GM21786 (cell line): ENCODE measurements around the gene PRSS33.

Source experiments
- ATAC-seq: cut with Tn5 transposase; IDR thresholded peaks from one replicate; pipeline ENCODE4 v1.9.1; 2021; ENCODE audit not compliant: unreplicated experiment

Gene PRSS33

DNA sequence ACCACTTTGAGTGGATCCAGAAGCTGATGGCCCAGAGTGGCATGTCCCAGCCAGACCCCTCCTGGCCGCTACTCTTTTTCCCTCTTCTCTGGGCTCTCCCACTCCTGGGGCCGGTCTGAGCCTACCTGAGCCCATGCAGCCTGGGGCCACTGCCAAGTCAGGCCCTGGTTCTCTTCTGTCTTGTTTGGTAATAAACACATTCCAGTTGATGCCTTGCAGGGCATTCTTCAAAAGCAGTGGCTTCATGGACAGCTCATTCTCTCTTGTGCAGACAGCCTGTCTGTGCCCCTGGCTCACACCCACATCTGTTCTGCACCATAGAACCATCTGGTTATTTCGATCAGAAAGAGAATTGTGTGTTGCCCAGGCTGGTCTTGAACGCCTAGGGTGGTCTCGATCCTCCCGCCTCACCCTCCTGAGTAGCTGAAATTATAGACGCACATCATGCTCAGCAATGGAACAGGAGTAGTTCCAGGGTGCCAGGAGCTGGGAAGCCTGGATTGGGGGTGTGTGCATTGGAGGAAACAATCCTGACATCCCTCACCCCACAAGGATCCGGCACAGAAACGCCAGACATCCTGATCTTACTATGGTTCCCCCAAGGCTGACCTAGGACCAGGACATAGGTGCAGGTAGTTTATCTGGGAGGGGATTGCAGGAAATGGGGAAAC lies 34.3 kb upstream of the PRSS33 start:
- no peak for ATAC-seq

DNA sequence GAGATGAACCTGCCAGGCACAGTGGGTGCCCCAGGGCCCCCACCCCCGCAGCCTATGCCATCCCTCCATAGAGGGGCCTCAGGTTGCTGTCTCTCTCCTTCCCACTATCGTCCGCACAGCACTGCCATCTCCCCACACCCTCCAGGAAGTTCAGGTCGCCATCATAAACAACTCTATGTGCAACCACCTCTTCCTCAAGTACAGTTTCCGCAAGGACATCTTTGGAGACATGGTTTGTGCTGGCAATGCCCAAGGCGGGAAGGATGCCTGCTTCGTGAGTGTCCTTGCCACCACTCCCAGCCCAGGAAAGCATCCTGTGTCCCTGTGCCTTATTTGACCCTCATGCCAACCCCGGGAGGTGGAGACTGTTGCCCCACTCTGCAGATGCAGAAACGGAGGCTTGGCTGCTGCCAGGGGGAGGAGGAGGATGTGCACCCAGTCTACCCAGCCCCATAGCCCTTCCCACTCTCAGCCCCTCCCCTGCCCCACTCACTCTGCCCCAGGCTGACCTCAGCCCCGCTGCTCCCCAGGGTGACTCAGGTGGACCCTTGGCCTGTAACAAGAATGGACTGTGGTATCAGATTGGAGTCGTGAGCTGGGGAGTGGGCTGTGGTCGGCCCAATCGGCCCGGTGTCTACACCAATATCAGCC lies 33.6 kb upstream of the PRSS33 start:
- ATAC-seq = no peak

DNA sequence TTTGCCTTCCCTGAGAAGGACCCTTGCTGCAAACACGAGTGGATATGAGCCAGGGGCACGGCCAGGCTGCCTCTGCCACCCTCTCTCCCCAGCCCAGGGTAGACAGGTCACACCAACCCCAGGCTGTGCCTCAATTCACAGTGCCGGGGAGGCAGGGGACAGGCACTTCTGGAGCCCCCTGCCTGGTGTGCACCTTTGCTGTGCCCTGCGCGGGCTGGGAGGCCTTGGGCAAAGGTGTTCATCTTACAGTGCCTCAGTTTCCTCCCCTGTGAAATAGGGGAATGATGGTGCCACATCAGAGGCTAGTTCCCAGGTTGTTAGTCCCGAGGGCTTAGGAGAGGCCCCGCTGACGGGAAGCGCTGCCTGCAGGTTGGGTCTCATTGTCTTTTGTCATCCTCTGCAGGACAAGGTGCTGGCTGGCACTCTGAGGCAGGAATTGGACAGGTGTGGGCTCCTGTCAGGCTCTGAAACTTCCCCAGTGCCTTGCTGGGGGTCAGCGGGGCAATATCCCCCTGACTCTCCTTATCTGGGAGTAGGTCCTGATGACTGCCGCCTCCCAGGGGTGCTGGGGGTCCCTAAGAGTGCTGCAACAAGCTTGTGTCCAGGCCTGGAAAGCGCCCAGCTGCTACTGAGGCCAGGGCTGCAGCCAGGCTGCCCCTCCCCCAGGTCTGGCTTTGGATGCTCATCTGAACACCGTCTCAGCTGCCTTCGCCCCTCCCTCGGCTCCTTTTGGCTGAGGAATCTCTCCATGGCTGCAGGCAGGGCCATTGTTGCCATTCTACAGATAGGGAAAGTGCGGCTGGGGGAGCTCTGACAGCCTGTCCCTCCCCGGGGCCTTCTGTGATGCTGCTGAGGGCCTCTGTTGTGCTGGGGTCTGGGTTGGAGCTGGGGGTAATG lies 32.8 kb upstream of the PRSS33 start:
- ATAC-seq = no peak

DNA sequence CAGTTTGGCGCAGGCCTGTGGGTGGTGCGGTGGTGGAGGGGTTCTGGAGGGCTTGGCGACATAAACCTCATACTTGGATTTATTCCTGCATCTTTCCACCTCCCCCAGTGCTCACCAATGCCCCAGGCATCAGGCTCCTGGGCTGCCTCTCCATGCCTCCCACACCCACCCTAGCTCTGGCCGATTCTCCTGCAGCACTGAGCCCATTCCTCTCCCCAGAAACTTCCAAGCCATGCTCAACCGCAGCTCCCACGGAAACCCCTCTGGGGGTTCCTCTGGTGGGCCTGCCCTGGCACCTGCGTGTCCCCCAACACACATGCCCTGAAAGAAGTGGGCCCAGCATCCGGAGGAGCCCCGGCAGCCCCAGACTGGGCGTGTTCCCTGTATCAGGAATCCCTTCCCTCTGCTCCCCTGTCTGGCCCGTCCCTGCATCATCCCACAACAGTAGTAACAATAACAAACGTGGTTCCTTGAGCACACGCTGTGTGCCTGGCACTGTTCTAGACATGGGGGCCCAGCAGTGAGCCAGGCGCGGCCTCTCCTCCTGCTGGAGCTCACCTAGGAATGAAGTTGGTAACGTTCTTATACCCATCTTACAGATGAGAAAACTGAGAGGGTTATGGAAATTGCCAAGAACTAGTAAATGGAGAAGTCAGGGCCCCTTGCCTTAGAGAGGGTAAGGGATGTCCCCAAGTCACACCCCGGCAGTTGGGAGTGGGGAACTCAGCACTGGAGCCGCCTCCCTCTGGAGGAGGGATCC lies 32.0 kb upstream of the PRSS33 start:
- no peak for ATAC-seq

DNA sequence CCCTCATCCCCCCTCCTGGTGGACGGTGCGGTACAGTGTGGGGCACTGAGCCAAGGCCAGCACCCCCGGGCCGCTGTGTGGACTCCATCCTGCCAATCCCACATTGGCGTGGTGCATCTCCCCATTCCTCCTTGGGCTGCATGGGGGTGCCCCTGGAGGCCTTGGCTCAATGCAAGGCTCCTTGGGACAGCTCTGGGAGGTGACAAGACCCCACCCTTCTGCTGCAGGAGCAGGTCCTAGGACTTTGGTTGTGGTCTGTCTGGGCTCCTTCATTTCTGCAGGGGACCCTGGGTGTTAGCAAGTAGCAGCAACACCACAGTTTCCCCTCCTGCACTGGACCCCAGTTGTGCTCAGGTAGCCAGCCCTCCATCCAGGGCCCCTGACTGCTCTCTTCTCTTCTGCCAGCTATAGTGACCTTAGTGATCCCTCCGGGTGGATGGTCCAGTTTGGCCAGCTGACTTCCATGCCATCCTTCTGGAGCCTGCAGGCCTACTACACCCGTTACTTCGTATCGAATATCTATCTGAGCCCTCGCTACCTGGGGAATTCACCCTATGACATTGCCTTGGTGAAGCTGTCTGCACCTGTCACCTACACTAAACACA lies 31.0 kb upstream of the PRSS33 start:
- ATAC-seq = no peak

DNA sequence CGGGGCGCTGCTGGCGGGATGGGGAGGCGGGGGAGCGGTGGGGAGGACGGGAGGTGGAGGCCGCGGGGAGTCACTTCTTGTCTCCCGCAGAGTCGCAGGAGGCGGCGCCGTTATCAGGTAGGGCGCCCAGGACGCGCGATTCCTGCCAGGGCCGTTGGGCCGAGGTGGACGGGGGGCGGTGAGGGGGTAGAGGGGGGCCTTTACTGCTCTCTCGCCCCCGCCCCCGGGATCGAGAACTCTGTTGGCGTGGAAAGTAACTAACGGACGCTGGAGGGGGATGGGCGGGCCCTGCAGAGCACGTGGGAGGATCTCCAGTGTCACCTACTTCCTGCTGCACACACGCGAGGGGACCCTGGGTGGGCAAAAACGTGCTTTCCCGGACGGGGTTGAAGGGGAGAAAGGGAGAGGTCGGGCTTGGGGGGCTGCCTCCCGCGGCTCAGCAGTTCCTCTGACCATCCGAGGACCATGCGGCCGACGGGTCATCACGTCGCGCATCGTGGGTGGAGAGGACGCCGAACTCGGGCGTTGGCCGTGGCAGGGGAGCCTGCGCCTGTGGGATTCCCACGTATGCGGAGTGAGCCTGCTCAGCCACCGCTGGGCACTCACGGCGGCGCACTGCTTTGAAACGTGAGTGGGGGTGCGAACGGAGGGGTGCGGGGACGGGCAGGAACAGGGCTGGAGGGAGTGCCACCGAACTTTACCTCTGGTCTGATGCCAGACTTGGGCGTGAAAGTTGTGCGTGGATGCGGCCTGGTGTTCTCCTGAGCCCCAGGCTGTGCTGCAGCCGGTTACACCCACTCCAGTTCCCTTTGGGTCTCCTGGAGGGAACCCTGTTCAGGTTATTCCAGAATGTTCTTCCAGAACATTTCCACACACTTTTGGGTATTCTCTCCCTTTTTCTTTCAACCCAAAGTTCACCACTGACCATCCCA lies 30.2 kb upstream of the PRSS33 start:
- no peak for ATAC-seq

DNA sequence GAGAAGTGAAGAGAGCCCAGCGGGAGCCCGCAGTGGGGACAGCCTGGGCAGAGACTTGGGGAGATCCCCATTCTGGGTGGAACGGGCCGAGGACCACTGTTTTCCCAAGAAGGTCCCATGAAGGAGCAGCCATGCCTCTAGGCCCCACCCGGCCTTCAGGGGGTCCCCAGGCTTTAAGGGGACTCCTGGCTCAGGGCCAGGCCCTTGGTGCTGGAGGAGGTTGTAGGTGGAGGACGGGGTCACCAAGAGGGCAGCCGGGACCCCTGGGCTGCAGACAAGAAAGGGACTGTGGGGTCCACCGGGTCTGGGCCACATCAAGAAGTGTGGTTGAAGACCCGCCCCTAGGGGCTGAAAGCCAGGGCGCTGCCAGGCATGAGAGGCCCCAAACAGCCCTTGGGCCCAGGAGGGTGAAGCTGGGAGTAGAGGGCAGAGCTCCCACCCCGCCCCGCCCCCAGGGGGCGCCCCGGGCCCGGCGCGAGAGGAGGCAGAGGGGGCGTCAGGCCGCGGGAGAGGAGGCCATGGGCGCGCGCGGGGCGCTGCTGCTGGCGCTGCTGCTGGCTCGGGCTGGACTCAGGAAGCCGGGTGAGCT lies 29.5 kb upstream of the PRSS33 start, which contains the start of gene PRSS21:
TSS of gene PRSS21 (plus strand) at position 487 of the 589 bp plus-strand sequence. CDS start at position 519, 32 bp downstream.
- ATAC-seq = no peak

DNA sequence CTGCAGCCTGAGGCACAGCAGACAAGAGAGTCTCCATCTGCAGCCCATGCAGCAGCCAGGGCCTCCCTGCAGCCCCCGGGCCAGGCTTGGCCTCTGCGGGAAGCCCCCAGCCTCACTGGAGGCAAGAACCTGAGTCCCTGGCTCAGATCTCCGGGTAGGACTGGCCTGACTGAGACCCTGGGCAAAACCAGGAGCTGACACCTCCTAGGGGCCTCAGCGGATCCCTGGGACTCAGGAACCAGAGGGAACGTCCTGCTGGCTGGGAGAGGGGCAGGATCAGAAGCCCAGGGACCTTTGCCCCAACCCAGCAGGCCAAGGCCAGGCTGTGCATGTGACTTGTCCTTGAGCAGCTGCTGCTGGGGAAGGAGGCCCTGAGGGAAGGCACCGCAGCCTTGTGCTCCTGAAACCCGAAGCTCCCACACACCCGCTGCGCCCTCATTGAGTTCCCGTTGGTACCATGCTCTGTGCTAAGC lies 28.0 kb upstream of the PRSS33 start:
- no peak for ATAC-seq

DNA sequence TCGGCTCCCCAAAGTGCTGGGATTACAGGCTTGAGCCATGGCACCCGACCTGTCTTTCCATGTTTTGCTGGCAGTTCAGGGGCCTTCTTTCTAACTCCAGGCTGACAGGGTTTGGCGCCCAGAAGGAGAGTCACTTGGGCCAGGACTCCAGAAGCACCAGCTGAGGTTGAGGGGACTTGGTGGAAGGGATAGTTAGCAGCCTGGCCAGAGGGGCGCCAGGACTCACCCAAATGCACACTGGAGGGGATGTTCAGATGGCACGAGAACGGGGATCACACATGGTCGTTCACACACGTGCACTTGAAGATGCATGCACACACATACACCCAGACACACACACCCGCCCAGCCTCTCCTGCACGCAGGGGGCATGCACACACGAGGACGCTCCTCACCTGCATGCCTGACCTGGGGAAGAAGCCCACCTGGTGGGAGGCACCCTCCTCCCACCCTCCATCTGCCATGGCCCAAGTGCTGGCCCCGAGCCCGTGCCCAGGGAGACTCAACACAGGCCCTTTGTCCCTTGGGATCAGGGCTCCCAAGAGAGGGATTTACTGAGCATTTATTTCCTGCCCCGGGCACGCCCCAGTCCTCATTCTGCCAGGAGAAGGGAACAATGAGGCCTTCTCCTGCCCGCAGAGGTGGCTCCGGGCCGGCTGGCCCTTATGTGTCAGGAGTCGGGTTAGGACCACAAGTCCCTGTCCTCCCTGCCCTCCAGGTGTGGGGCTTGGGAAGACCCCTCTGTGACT lies 27.4 kb upstream of the PRSS33 start:
- no peak for ATAC-seq

DNA sequence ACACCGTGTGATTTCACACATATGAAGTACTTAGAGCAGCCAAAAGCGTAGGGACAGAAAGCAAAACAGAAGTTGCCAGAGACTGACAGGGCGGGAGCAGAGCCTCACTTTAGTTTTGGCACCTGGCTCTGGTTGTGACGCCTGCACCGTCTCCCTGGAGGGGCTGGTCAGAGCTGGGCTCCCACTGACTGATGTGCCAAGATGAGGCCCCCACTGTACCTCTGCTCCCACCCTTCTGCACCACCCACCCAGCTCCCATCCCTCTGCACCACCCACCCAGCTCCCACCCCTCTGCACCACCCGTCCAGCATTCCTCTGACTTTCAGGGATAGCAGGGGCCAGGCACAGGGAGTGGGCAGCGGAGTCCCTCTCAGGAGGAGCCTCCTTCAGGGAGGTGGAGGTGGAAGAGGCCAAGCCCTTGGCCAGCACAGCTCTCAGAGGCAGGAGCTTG lies 26.4 kb upstream of the PRSS33 start:
- no peak for ATAC-seq

DNA sequence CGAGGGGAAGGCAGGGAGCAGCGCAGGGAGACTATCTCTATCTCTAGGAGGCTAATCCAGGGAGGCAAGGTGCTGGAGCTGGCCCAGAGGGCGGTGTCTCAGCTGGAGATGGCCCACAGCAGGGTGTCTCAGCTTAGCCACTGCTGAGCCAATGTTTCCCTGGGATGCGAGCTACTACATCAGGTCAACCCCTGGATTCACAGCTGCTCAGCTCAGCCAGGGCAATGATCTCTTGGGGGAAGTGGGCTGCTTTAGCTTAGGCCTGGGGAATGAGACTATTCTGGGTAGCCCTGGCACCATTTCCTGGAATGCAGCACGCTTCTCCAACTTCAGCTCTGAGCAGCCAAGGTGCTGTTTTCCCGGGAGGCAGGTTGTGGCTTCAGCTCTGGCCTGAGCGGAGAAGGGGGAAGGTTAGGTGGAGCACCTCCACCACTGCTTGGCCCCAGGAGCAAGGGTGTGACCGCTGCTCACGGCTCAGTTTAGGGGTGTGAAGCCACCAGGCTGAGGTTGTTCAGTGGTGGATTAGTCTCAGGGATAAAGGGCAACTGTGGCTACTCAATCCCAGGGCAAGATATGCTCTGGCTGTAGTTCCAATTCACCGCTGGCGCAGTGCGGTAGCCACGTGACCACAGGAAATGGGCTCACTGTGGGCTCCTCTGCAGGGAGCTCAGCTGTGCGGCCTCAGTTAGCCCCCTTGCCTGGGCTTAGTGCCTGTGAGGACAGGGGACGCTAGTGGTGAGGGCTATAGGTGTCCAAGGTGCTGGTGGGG lies 24.5 kb upstream of the PRSS33 start:
- ATAC-seq = no peak

DNA sequence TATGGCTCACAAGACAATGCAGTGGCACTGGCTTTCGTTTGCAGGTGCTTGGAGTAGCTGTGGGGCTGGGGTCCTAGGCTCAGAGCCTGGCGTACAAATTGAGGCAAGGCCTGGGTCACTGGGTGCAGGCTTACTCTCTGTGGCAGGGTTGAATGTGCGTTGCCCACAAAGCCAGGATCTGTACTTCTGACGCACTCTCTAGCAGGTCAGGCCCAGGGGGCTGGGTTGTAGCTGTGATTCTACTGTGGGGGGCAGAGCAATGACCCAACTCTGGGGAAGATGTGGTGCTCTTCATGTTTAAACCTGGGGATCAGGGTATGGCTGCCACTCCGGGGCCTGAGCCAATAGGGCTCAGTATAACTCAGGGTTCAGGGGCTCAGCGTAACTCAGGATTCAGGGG lies 23.3 kb upstream of the PRSS33 start:
- no peak for ATAC-seq

DNA sequence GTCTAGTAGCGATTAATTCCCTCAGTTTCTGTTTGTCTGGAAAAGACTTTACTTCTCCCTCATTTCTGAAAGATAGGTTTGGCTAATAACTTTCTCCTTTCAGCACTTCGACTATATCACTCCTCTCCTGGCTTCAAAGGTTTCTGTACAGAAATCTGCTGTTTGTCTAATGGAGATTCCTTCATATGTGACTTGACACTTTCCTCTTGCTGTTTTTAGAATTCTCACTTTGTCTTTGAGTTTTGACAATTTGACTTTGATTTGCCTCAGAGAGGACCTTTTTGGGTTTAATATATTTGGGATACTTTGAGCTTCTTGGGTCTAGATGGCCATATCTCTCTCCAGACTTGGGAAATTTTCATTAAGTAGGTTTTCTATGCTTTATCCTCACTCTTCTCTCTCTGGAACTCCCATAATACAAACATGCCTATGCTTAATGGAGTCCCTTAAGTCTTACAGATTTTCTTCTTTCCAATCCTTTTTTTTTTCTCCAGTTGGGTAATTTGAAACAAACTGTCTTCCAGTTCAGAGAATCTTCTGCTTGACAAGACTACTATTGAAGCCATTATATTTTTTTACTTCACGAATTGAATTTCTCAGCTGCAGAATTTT lies 21.9 kb upstream of the PRSS33 start:
- ATAC-seq = no peak

DNA sequence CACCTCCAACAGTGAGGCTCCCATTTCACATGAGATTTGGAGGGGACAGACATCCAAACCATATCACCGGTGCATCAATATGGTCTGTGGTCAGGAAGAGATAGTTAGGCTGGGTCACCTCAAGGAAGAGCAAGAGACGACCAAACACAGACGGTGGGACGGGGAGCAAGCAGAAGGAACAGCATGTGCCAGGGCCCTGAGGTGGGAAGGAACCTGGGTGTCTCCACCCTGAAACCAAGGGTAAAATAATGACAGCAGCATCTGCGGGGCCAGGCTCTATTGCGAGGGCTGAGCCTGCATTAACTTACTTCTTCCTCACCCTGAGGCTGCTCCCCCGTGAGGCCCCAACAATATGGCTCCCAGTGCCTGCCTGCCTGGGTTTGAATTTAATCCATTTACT lies 20.8 kb upstream of the PRSS33 start:
- ATAC-seq = no peak

DNA sequence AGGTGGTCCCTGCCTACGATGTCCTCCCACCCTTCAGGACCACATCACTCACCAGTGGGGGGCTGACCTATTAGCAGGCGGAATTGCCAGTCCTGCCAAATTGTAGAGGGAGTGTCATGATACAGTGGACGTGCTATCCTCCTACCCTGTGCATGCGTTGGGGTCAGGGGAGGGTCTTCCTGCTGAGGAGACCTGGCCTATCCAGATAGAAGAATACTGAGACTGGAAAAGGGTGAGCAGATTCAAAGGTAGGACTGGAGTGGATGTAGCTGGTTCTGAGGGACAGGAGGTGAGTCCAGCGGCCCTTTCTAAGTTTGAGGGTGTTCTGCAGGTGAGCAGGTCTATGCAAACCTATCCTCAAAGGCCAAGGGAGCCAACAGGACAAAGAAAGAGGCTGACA lies 18.9 kb upstream of the PRSS33 start:
- ATAC-seq = no peak

DNA sequence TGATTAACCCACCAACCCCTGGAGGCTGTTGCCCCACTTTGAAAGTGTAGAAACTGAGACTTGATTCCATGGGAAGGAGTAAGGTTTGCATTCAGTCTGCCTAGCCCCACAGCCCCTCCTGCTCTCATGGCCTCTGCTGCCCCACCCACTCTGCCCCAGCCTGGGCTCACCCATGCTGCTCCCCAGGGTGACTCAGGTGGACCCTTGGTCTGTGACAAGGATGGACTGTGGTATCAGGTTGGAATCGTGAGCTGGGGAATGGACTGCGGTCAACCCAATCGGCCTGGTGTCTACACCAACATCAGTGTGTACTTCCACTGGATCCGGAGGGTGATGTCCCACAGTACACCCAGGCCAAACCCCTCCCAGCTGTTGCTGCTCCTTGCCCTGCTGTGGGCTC lies 17.4 kb upstream of the PRSS33 start:
- no peak for ATAC-seq

DNA sequence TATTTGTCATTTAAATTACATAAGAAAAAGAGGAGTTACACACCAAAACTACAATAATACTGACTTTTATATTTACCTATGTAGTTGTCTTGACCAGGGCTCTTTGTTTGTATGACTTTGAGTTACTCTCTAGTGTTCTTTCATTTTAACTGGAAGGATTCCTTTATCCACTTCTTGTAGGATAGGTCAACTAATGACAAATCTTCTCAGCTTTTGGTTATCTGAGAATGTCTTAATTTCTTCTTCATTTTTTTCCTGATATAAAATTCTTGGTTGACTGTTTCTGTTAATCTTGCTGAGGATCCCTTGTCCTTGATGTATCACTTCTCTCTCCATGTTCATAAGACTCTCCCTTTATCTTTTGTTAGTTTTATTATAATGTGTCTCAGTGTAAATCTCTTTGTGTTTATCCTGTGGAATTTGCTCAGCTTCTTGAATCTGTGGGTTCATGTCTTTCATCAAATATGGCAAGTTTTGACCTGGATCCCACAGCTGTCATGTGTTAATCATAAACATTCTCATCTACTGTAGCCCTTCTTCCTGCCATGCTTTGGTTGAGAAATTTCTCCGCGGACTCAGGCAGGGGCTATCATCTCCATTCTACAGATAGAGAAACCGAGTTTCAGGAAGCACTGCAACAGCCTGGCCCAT lies 16.3 kb upstream of the PRSS33 start:
- no peak for ATAC-seq
